B cell (primary cell): ENCODE measurements around the gene HOXB9. TPM values are rescaled to one million over a fixed set of nuclear protein-coding genes. Genes with fewer than 3 reads are reported as not detected.

ENCODE experiments used
- ATAC-seq: fragments of 200-7000 bp; cut with Tn5 transposase; one replicate; pipeline ENCODE4 v1.10.0; 2021; ENCODE audit warnings: low read depth, mild to moderate bottlenecking, moderate number of reproducible peaks, moderate library complexity
- CTCF ChIA-PET: fragments of 350-600 bp; sonication (Branson Sonifier 250); formaldehyde crosslinking; loops from one replicate; lab custom pipeline; 2021; ENCODE audit warnings: antibody characterized with exemption, inconsistent platforms; lab: Charles Lee
- POLR2A ChIA-PET: fragments of 350-600 bp; sonication (Branson Sonifier 250); formaldehyde crosslinking; loops from one replicate; lab custom pipeline; 2021; ENCODE audit warnings: antibody characterized with exemption; lab: Charles Lee
- DNase-seq: peaks from one replicate; pipeline ENCODE4 v3.0.0; 2013
- H2AFZ ChIP-seq: 2 replicates; pipeline ENCODE4 v1.6.1; 2012; ENCODE audit warnings: mild to moderate bottlenecking, low read depth, low read length; ENCODE audit not compliant: insufficient read depth, poor library complexity, severe bottlenecking
- H3K27ac ChIP-seq, 2 donors: 1 replicate in 1 of 2; 2 replicates in 1 of 2; pipeline ENCODE4 v1.5.1; 2012 to 2013; ENCODE audit warnings: low read length in 2 of 2, mild to moderate bottlenecking in 2 of 2, moderate library complexity in 1 of 2
- H3K27me3 ChIP-seq, 4 experiments: fragments of 200-600 bp in 1 of 4; sonication (generic) in 1 of 4; replicated peaks in 1 of 4; 1 replicate in 2 of 4; 2 replicates in 2 of 4; pipeline versions ENCODE4 v1.6.1 to v1.7.0; 2013 to 2016; ENCODE audit warnings: low read length in 3 of 4, mild to moderate bottlenecking in 2 of 4, mixed read lengths in 1 of 4, moderate library complexity in 1 of 4; ENCODE audit not compliant: insufficient read depth in 4 of 4, control insufficient read depth in 3 of 4; ENCODE audit errors: control extremely low read depth in 1 of 4
- H3K36me3 ChIP-seq, 2 experiments: replicated peaks in 1 of 2; 1 replicate in 1 of 2; 2 replicates in 1 of 2; pipeline versions ENCODE4 v1.6.1 to v1.7.1; 2013; ENCODE audit warnings: low read length in 1 of 2; ENCODE audit not compliant: insufficient read depth in 2 of 2, control insufficient read depth in 1 of 2; ENCODE audit errors: control extremely low read depth in 1 of 2, extremely low read depth in 1 of 2
- H3K4me1 ChIP-seq, 2 donors: fragments of 200-600 bp in 1 of 2; sonication (generic) in 1 of 2; 1 replicate in 1 of 2; 2 replicates in 1 of 2; pipeline versions ENCODE4 v1.5.1 to v1.6.1; 2013 to 2017; ENCODE audit warnings: low read length in 2 of 2; ENCODE audit not compliant: control insufficient read depth in 2 of 2, insufficient read depth in 2 of 2
- H3K4me2 ChIP-seq: replicated peaks from 2 replicates; pipeline ENCODE3; 2012; ENCODE audit warnings: mild to moderate bottlenecking, low read depth, low read length; ENCODE audit not compliant: poor library complexity, severe bottlenecking
- H3K4me3 ChIP-seq, 5 experiments: fragments of 200-600 bp in 1 of 5; sonication (generic) in 1 of 5; 1 replicate in 3 of 5; 2 replicates in 2 of 5; pipeline versions ENCODE4 v1.5.1 to v1.7.0; 2011 to 2016; ENCODE audit warnings: low read length in 4 of 5, mild to moderate bottlenecking in 4 of 5, low read depth in 2 of 5, control low read depth in 1 of 5, moderate library complexity in 1 of 5; ENCODE audit not compliant: insufficient read depth in 1 of 5; ENCODE audit errors: control extremely low read depth in 1 of 5, extremely low read depth in 1 of 5
- H3K79me2 ChIP-seq: fragments of 200-600 bp; sonication (generic); one replicate; pipeline ENCODE4 v1.6.0; 2016; ENCODE audit warnings: low read length; ENCODE audit not compliant: control insufficient read depth, insufficient read depth
- H3K9ac ChIP-seq: fragments of 200-600 bp; sonication (generic); 2 replicates; pipeline ENCODE4 v1.6.1; 2017; ENCODE audit warnings: mild to moderate bottlenecking, low read length, moderate library complexity
- H3K9me3 ChIP-seq, 3 donors: one replicate each; pipeline versions ENCODE4 v1.6.1 to v1.7.1; 2013; ENCODE audit warnings: low read length in 2 of 3; ENCODE audit not compliant: control insufficient read depth in 2 of 3, insufficient read depth in 1 of 3; ENCODE audit errors: control extremely low read depth in 1 of 3
- H4K20me1 ChIP-seq: 2 replicates; pipeline ENCODE4 v1.6.0; 2012; ENCODE audit warnings: mild to moderate bottlenecking, low read length; ENCODE audit not compliant: insufficient read depth, control insufficient read depth, poor library complexity, severe bottlenecking
- H3K27ac Mint-ChIP-seq: one replicate; pipeline ENCODE4 v1.8.0; 2021; ENCODE audit warnings: mixed read lengths
- H3K27me3 Mint-ChIP-seq: one replicate; pipeline ENCODE4 v1.8.0; 2021; ENCODE audit warnings: mixed read lengths
- H3K4me1 Mint-ChIP-seq: one replicate; pipeline ENCODE4 v1.8.0; 2021; ENCODE audit warnings: mixed read lengths
- H3K4me3 Mint-ChIP-seq: one replicate; pipeline ENCODE4 v1.8.0; 2021; ENCODE audit warnings: mixed read lengths
- H3K9me3 Mint-ChIP-seq: one replicate; pipeline ENCODE4 v1.8.0; 2022; ENCODE audit warnings: mixed read lengths; ENCODE audit not compliant: insufficient read depth
- EZH2 ChIP-seq: IDR thresholded peaks from 2 replicates; pipeline ENCODE4 v1.6.1; 2012; ENCODE audit warnings: borderline replicate concordance, low read depth, mild to moderate bottlenecking, moderate library complexity, low read length; ENCODE audit not compliant: insufficient read depth, poor library complexity, severe bottlenecking
- WGBS: methylation state at CpG from one replicate; pipeline ENCODE4 v1.1.5; 2013; ENCODE audit warnings: missing lambda C conversion rate; ENCODE audit not compliant: insufficient coverage; 5-methylcytosine and 5-hydroxymethylcytosine counted together
- intact Hi-C: fragments of 100-400 bp; cut with micrococcal nuclease; formaldehyde crosslinking; loops from one replicate; pipeline ENCODE4 v1.10.0; 2022
- polyA plus RNA-seq: library from polyadenylated mRNA; depleted of rRNA; stranded (reverse); fragments of >200 nt; gene quantifications from 2 replicates; pipeline ENCODE4 v1.2.3, GENCODE V29; 2012
- total RNA-seq, 2 donors: library from RNA; stranded (reverse); fragments of 120-200 nt in 1 of 2; gene quantifications; 1 replicate in 1 of 2; 2 replicates in 1 of 2; pipeline versions ENCODE4 v1.2.3 to v1.2.4, GENCODE V29; 2013 to 2022
- TF ChIP-seq, protein P1 (sequence below): fragments of 200-600 bp; IDR thresholded peaks from one replicate; pipeline ENCODE4 v1.8.0; 2022; ENCODE audit warnings: antibody characterized with exemption, mild to moderate bottlenecking

Gene HOXB9
- total and polyA plus RNA-seq, 2 donors (not counting 1 experiment from before 2014, with no cell fraction given): 0.07 TPM; not detected in 1

DNA sequence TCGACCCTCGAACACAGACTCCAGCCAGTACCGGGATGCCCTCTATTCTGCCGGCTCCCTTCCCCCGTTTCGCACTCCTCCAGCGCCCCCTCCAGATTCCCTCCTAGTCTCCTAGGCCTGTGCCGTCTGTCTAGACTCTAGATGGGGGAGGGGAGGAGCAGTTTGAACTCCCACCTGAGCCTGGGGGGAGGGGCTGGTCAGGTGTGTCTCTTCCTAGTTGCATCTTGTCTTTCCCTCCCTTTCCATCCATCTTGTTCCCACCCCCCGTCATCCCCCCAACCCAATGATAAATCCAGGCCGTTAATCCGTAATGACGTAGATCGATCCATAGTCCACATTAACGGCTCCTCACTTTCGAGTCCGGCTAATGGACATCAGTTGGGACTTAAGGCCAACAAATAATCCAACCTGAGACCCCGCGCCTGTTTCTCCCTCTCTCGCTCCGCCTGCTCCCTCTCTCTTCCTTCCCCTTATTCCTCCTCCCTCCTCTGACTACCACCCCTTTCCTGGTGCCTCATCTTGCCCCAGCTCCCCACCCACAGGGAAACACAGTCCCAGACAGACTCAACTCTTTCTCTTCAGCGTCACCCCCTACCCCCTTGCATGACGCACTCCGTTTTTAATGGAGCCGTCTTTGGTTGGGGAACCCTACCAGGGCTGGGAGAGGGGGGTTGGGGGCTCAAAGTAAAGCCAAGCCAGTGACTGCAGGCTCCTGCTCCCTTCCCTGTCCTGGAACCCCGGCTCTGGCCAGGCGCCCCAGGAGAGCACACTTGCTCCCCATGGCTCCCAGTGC is 29.2 kb downstream of the HOXB9 start:
- H3K4me3 ChIP-seq: peak overlapping the region in 4 of 5 experiments; percentile 28 to 63 (median 46)
- no peaks in the 10 kb centered on the region for H3K79me2 ChIP-seq
- H3K9me3 ChIP-seq: peaks cover 0 to 23% (median 0%) of the 10 kb centered on the region in 3 donors
- H3K9ac ChIP-seq: peak overlapping the region; percentile 67
- POLR2A ChIA-PET: no interaction called here
- Mint-ChIP-seq H3K27me3 (peaks cover 89% of the 10 kb centered on the region), H3K9me3 (no peaks in the 10 kb centered on the region), H3K4me1 (peaks cover 46% of the 10 kb centered on the region), H3K4me3 (peak overlapping the region; percentile 81), H3K27ac (peak overlapping the region; percentile 22)
- WGBS: 4% methylated on average over 16 of the region's 26 CpGs
- CTCF ChIA-PET: interaction anchor here (0.9 to 5.6 kb wide), 5 partner anchors 9 to 288 kb away, joined by 3 to 64 read pairs (median 3); no protein-coding TSS in a partner anchor
- peaks cover 8% of the 10 kb centered on the region for H4K20me1 ChIP-seq
- no peak for ATAC-seq
- TF ChIP-seq, protein P1, sequence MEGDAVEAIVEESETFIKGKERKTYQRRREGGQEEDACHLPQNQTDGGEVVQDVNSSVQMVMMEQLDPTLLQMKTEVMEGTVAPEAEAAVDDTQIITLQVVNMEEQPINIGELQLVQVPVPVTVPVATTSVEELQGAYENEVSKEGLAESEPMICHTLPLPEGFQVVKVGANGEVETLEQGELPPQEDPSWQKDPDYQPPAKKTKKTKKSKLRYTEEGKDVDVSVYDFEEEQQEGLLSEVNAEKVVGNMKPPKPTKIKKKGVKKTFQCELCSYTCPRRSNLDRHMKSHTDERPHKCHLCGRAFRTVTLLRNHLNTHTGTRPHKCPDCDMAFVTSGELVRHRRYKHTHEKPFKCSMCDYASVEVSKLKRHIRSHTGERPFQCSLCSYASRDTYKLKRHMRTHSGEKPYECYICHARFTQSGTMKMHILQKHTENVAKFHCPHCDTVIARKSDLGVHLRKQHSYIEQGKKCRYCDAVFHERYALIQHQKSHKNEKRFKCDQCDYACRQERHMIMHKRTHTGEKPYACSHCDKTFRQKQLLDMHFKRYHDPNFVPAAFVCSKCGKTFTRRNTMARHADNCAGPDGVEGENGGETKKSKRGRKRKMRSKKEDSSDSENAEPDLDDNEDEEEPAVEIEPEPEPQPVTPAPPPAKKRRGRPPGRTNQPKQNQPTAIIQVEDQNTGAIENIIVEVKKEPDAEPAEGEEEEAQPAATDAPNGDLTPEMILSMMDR: no peak
- TF ChIP-seq EZH2: no peak
- DNase-seq: peak; percentile 33
- intact Hi-C loops: loop anchor here (2.0 to 5.0 kb wide), 2 partner anchors 14 to 130 kb away; partner anchors contain the start of genes HOXB13 and HOXB7
- peak overlapping the region; percentile 73 for H2AFZ ChIP-seq
- H3K27ac ChIP-seq: no peak overlapping the region
- H3K36me3 ChIP-seq: no peaks in the 10 kb centered on the region
- peaks cover 0 to 99% (median 76%) of the 10 kb centered on the region in 4 experiments for H3K27me3 ChIP-seq
- peaks cover 51% of the 10 kb centered on the region in 2 donors for H3K4me1 ChIP-seq
- H3K4me2 ChIP-seq: peak overlapping the region; percentile 94
